Thyroid gland (tissue), 4 donors: Measurements from ENCODE around the gene GATA3.

Experiments used
- CTCF ChIP-seq, 6 experiments: fragments of 200-600 bp in 3 of 6; fragments of 450-650 bp in 3 of 6; sonication (generic) in 3 of 6; IDR thresholded peaks; one replicate each; pipeline ENCODE4 v1.5.1; 2016 to 2019; ENCODE audit warnings: antibody characterized with exemption in 6 of 6, mild to moderate bottlenecking in 2 of 6, inconsistent platforms in 1 of 6, moderate library complexity in 1 of 6
- POLR2A ChIP-seq, 2 donors: fragments of 450-650 bp; IDR thresholded peaks; one replicate each; pipeline ENCODE4 v1.6.1; 2017; ENCODE audit warnings: antibody characterized with exemption in 2 of 2, mild to moderate bottlenecking in 2 of 2, moderate library complexity in 1 of 2

DNA sequence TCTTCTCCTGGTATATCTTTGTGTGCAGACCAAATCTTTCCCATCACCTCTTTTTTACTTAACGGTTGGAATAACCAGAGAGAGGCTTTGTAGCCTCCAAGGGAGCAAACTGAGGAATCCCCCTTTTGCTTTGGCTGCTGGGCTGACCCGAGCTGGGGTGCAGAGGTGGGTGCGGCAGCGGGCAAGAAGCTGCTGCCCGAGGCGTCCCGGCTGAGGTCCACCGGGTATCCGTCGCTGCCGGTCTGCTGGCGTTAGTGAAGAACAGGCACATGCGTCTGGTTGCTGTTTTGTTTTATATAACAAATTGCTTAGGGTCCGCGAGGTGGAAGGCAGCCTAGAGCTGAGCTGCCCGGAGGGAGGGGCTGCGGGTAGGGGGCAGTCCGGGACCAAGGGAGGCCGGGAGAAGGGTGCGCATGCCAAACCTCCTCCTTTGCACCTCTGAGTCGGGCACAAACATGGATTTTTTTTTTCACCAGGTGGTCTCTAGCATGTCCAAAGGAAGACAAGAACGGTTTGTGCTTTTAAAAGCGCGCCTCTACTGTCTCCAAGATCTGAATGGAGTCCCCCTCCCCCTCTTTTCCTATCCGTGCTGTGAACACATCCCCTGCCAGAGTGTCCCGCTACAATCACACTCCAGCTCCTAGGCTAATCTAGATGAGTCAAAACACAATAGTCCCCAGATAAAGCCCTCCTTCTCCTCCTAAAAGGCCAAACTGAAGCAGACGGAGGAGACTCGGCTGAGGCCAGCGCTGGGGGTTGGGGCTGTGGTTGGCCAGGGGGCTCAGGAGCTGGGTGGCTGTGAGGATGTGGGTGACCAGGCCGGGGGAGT is 6.8 kb upstream of the GATA3 start:
- TF ChIP-seq POLR2A (IDR thresholded peaks at IDR 0.05) (no peak), CTCF (IDR thresholded peaks at IDR 0.05) (no peak)
